ENCODE measurements around the gene DIPK2A. TPM values are rescaled to one million over a fixed set of nuclear protein-coding genes. Genes with fewer than 3 reads are reported as not detected.

The DIPK2A gene
- total and polyA plus RNA-seq, 2 of the 4 experiments (the other 2 are of a cell fraction), result 9.3 to 14.0 TPM

- H3K4me1 ChIP-seq (ENCODE audit: control insufficient read depth, insufficient read depth, low read length), result no peaks in the 10 kb centered on the region
- peak overlapping the region; percentile 94 for H3K4me2 ChIP-seq (ENCODE audit: low read depth, low read length)
- H3K9me1 ChIP-seq (ENCODE audit: insufficient read depth, low read length), result no peaks in the 10 kb centered on the region
- H3K4me3 ChIP-seq (ENCODE audit: insufficient read depth, low read depth, low read length), result peak overlapping the region; percentile 51
- H4K8ac ChIP-seq (ENCODE audit: low read depth in 2 of 2, low read length in 2 of 2), result peak overlapping the region in 1 of 2 experiments; percentile 74; a peak in 2 of 4 replicates
- 0 out of 2 replicates have a peak overlapping the region, but pooled peaks have one; percentile 7 for H4K5ac ChIP-seq (ENCODE audit: low read depth, low read length)
- no peak overlapping the region for H2BK15ac ChIP-seq (ENCODE audit: low read depth, low read length)
- H4K20me1 ChIP-seq (ENCODE audit: insufficient read depth, low read length), result no peaks in the 10 kb centered on the region; the same call in 1 of the 2 replicates
- no peaks in the 10 kb centered on the region for H3K27me3 ChIP-seq (ENCODE audit: control insufficient read depth, insufficient read depth, low read length)
- peak overlapping the region; percentile 64 for H3K27ac ChIP-seq (ENCODE audit: insufficient read depth, low read length)
- peak overlapping the region; percentile 99 for H2AFZ ChIP-seq (replicated peaks; ENCODE audit: low read length, poor library complexity)
- H3K9ac ChIP-seq (ENCODE audit: low read depth, low read length), result peak overlapping the region; percentile 73
- no TSS peak for BruUV-seq (replicated peaks)
- H3K14ac ChIP-seq (replicated peaks; ENCODE audit: low read depth, low read length), result 0 out of 2 replicates have a peak overlapping the region, but pooled peaks have one; percentile 66
- peak overlapping the region; percentile 46; the same call in 1 of the 2 replicates for H2BK120ac ChIP-seq (ENCODE audit: low read depth, low read length)
- H3K9me3 ChIP-seq (ENCODE audit: control insufficient read depth, insufficient read depth, low read length), result no peaks in the 10 kb centered on the region
- ATAC-seq (ENCODE audit: low read depth), result peak; percentile 3
- ChIA-PET CTCF (interaction anchor here (1.2 kb wide), 1 partner anchor 76 kb away, joined by 3 read pairs; no protein-coding TSS in a partner anchor), POLR2A (ENCODE audit: unreplicated experiment) (interaction anchor here (1.4 kb wide), 1 partner anchor 620 kb away, joined by 5 read pairs; no protein-coding TSS in a partner anchor)
- DNase-seq, result peak; percentile 33
- H2AK5ac ChIP-seq (ENCODE audit: low read depth, low read length), result no peak overlapping the region
- H2BK20ac ChIP-seq (ENCODE audit: low read depth, low read length), result no peak overlapping the region
- H3K23ac ChIP-seq (ENCODE audit: low read depth, low read length), result peak overlapping the region; percentile 51; the same call in 1 of the 2 replicates
- WGBS, 2 experiments (ENCODE audit: extremely low coverage in 2 of 2, insufficient read length in 1 of 2), result 1% methylated on average over 21 of the region's 37 CpGs; no CpG with 5 or more reads in 1 of the 2 experiments
- peak overlapping the region; percentile 36; the same call in 1 of the 2 replicates for H3K56ac ChIP-seq (ENCODE audit: extremely low read depth, insufficient read depth, low read length)
- H3K18ac ChIP-seq (ENCODE audit: low read depth, low read length), result peak overlapping the region; percentile 18; the same call in 1 of the 2 replicates
- intact Hi-C loops (cut with micrococcal nuclease), result loop anchor here (1.0 to 10.0 kb wide), 5 partner anchors 171 to 1796 kb away; no protein-coding TSS in a partner anchor
- no peak overlapping the region; the same call in 1 of the 2 replicates for H4K91ac ChIP-seq (ENCODE audit: insufficient read depth, low read depth, low read length)
- in situ Hi-C loops (cut with MboI; ENCODE audit: low sequenced_read_pairs), result no loop called here
- H3K79me1 ChIP-seq (ENCODE audit: low read depth in 1 of 2, low read length in 2 of 2), result peaks cover 0 to 7% of the 10 kb centered on the region in 2 experiments; a peak in 2 of 4 replicates
- TF ChIP-seq, protein P1, sequence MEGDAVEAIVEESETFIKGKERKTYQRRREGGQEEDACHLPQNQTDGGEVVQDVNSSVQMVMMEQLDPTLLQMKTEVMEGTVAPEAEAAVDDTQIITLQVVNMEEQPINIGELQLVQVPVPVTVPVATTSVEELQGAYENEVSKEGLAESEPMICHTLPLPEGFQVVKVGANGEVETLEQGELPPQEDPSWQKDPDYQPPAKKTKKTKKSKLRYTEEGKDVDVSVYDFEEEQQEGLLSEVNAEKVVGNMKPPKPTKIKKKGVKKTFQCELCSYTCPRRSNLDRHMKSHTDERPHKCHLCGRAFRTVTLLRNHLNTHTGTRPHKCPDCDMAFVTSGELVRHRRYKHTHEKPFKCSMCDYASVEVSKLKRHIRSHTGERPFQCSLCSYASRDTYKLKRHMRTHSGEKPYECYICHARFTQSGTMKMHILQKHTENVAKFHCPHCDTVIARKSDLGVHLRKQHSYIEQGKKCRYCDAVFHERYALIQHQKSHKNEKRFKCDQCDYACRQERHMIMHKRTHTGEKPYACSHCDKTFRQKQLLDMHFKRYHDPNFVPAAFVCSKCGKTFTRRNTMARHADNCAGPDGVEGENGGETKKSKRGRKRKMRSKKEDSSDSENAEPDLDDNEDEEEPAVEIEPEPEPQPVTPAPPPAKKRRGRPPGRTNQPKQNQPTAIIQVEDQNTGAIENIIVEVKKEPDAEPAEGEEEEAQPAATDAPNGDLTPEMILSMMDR (conservative IDR thresholded peaks at IDR 0.05; ENCODE audit: low read depth, low read length), result no peak; the same call in 1 of the 2 replicates
- TF ChIP-seq, protein P2, sequence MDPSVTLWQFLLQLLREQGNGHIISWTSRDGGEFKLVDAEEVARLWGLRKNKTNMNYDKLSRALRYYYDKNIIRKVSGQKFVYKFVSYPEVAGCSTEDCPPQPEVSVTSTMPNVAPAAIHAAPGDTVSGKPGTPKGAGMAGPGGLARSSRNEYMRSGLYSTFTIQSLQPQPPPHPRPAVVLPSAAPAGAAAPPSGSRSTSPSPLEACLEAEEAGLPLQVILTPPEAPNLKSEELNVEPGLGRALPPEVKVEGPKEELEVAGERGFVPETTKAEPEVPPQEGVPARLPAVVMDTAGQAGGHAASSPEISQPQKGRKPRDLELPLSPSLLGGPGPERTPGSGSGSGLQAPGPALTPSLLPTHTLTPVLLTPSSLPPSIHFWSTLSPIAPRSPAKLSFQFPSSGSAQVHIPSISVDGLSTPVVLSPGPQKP (IDR thresholded peaks at IDR 0.05; ENCODE audit: borderline replicate concordance, low read depth, low read length), result no peak
- TF ChIP-seq, protein P3, sequence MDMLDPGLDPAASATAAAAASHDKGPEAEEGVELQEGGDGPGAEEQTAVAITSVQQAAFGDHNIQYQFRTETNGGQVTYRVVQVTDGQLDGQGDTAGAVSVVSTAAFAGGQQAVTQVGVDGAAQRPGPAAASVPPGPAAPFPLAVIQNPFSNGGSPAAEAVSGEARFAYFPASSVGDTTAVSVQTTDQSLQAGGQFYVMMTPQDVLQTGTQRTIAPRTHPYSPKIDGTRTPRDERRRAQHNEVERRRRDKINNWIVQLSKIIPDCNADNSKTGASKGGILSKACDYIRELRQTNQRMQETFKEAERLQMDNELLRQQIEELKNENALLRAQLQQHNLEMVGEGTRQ (IDR thresholded peaks at IDR 0.05; ENCODE audit: low read depth, low read length), result no peak
- peak; percentile 66; the same call in 1 of the 2 replicates for TF ChIP-seq BHLHE40 (IDR thresholded peaks at IDR 0.05; ENCODE audit: low read depth, low read length)
- TF ChIP-seq MAZ (IDR thresholded peaks at IDR 0.05; ENCODE audit: borderline replicate concordance, low read depth, low read length), result no peak
- peak; percentile 40; the same call in 1 of the 2 replicates for TF ChIP-seq MXI1 (IDR thresholded peaks at IDR 0.05; ENCODE audit: borderline replicate concordance, low read depth, low read length)
- no peak for TF ChIP-seq RCOR1 (IDR thresholded peaks at IDR 0.05; ENCODE audit: insufficient replicate concordance, low read length)
- TF ChIP-seq SMC3 (IDR thresholded peaks at IDR 0.05; ENCODE audit: low read depth, low read length), result no peak
- TF ChIP-seq NFE2L2 (IDR thresholded peaks at IDR 0.05; ENCODE audit: low read depth, low read length), result no peak
- TF ChIP-seq POLR2A (IDR thresholded peaks at IDR 0.05; ENCODE audit: low read depth, low read length), result no peak
- H3K36me3 ChIP-seq (ENCODE audit: control insufficient read depth, insufficient read depth, low read length), result no peaks in the 10 kb centered on the region
- peak overlapping the region; percentile 30 for H2BK5ac ChIP-seq (ENCODE audit: low read depth, low read length, poor library complexity, severe bottlenecking)
- dilution Hi-C loops (cut with HindIII; ENCODE audit: low sequenced_read_pairs, unreplicated experiment), result no loop called here
- peak overlapping the region; percentile 38 for H2AK9ac ChIP-seq (replicated peaks; ENCODE audit: low read depth, low read length, poor library complexity)
- H3K4ac ChIP-seq (ENCODE audit: low read depth, low read length), result 0 out of 2 replicates have a peak overlapping the region, but pooled peaks have one; percentile 19
These were observed 757 bp upstream of the DIPK2A start for GRCh38 chr3:143970773-143971358.

Measured in IMR-90 (cell line).